HCT116 (cell line): ENCODE results near the gene PHLDB3. TPM values are rescaled to one million over a fixed set of nuclear protein-coding genes. Genes with fewer than 3 reads are reported as not detected.

Experiments used
- ATAC-seq: fragments of 200-7000 bp; cut with Tn5 transposase; 2 replicates; pipeline ENCODE4 v1.9.1; 2020; ENCODE audit warnings: mild to moderate bottlenecking, moderate library complexity
- BruUV-seq: library from RNA; stranded (reverse); fragments of 400-500 nt; replicated peaks from 2 replicates; lab custom pipeline; 2021; lab: Mats Ljungman, UMichigan
- CTCF ChIA-PET: fragments of 300-600 bp; sonication (Branson Sonifier 250); formaldehyde crosslinking; loops from one replicate; lab custom pipeline; 2021; ENCODE audit warnings: antibody characterized with exemption; lab: Charles Lee
- POLR2A ChIA-PET: fragments of 300-600, 350-600 bp; sonication (Branson Sonifier 250); formaldehyde crosslinking; loops from one replicate; lab custom pipeline; 2021; ENCODE audit warnings: antibody characterized with exemption; lab: Charles Lee
- RAD21 ChIA-PET, 2 experiments: fragments of 300-600 bp; sonication (Branson Sonifier 250); formaldehyde crosslinking; loops; one replicate each; lab custom pipeline; 2023; ENCODE audit warnings: low total read pairs in 2 of 2; ENCODE audit not compliant: uncharacterized antibody in 2 of 2, unreplicated experiment in 2 of 2, low non-redundant PET in 1 of 2; lab: Charles Lee
- DNase-seq: peaks from one replicate; pipeline ENCODE4 v3.0.0-alpha.2; 2010; ENCODE audit warnings: low read depth, low spot score
- H2AFZ ChIP-seq: fragments of 200-600 bp; shearing (Covaris generic), sonication (generic); 2 replicates; pipeline ENCODE4 v1.6.1; 2017; ENCODE audit warnings: low read depth, mixed run types, mixed read lengths, antibody characterized with exemption, low read length; ENCODE audit not compliant: poor library complexity, severe bottlenecking
- H3K27ac ChIP-seq: 2 replicates; pipeline ENCODE4 v1.5.1; 2012; ENCODE audit warnings: low read depth, low read length
- H3K27me3 ChIP-seq: fragments of 200-600 bp; sonication (generic); 2 replicates; pipeline ENCODE4 v1.6.1; 2016; ENCODE audit warnings: mixed run types, low read length, mixed read lengths; ENCODE audit not compliant: insufficient read depth
- H3K36me3 ChIP-seq, 2 experiments: fragments of 200-500 bp in 1 of 2; fragments of 200-600 bp in 1 of 2; sonication (Bioruptor generic) in 1 of 2; sonication (generic) in 1 of 2; 2 replicates each; pipeline versions ENCODE4 v1.5.1 to v1.6.1; 2014 to 2016; ENCODE audit warnings: low read length in 2 of 2, inconsistent platforms in 1 of 2, mixed read lengths in 1 of 2, mixed run types in 1 of 2; ENCODE audit not compliant: insufficient read depth in 2 of 2, control insufficient read depth in 1 of 2
- H3K4me1 ChIP-seq, 2 experiments: fragments of 200-600 bp in 1 of 2; sonication (generic) in 1 of 2; 2 replicates each; pipeline versions ENCODE4 v1.5.1 to v1.6.1; 2012 to 2017; ENCODE audit warnings: low read length in 2 of 2, inconsistent platforms in 1 of 2, mild to moderate bottlenecking in 1 of 2, mixed read lengths in 1 of 2, mixed run types in 1 of 2, moderate library complexity in 1 of 2; ENCODE audit not compliant: insufficient read depth in 2 of 2, control insufficient read depth in 1 of 2
- H3K4me2 ChIP-seq: fragments of 200-600 bp; sonication (generic); 2 replicates; pipeline ENCODE4 v1.6.1; 2017; ENCODE audit warnings: mixed run types, low read length, mixed read lengths
- H3K4me3 ChIP-seq, 2 experiments: fragments of 200-600 bp in 1 of 2; sonication (generic) in 1 of 2; replicated peaks in 1 of 2; 2 replicates each; pipeline ENCODE4 v1.5.1; 2011 to 2016; ENCODE audit warnings: low read length in 2 of 2, control low read depth in 1 of 2, low read depth in 1 of 2, mild to moderate bottlenecking in 1 of 2, mixed read lengths in 1 of 2, mixed run types in 1 of 2
- H3K79me2 ChIP-seq: fragments of 200-600 bp; sonication (generic); 2 replicates; pipeline ENCODE4 v1.6.1; 2017; ENCODE audit warnings: mild to moderate bottlenecking, mixed run types, low read length, moderate library complexity, mixed read lengths; ENCODE audit not compliant: insufficient read depth
- H3K9ac ChIP-seq: fragments of 200-600 bp; sonication (generic); 2 replicates; pipeline ENCODE4 v1.6.1; 2016; ENCODE audit warnings: low read length, mixed read lengths
- H3K9me2 ChIP-seq: fragments of 200-600 bp; sonication (generic), shearing (Covaris generic); 2 replicates; pipeline ENCODE4 v1.6.1; 2017; ENCODE audit warnings: mixed run types, mild to moderate bottlenecking, moderate library complexity; ENCODE audit not compliant: insufficient read depth
- H3K9me3 ChIP-seq, 2 experiments: fragments of 200-500 bp in 1 of 2; fragments of 200-600 bp in 1 of 2; sonication (Bioruptor generic) in 1 of 2; sonication (generic) in 1 of 2; 2 replicates each; pipeline ENCODE4 v1.6.1; 2014 to 2017; ENCODE audit warnings: low read length in 2 of 2, mixed read lengths in 2 of 2, inconsistent platforms in 1 of 2, low read depth in 1 of 2, mild to moderate bottlenecking in 1 of 2, mixed run types in 1 of 2, moderate library complexity in 1 of 2; ENCODE audit not compliant: control insufficient read depth in 1 of 2, insufficient read depth in 1 of 2
- H4K20me1 ChIP-seq: fragments of 200-600 bp; sonication (generic), shearing (Covaris generic); 2 replicates; pipeline ENCODE4 v1.6.1; 2017; ENCODE audit warnings: mixed run types, mild to moderate bottlenecking, moderate library complexity; ENCODE audit not compliant: insufficient read depth
- CBX3 ChIP-seq: IDR thresholded peaks from 2 replicates; pipeline ENCODE4 v1.6.1; 2012; ENCODE audit warnings: low read depth
- CEBPB ChIP-seq: IDR thresholded peaks from 2 replicates; pipeline ENCODE4 v1.6.1; 2012; ENCODE audit warnings: low read depth
- ELF1 ChIP-seq: IDR thresholded peaks from 2 replicates; pipeline ENCODE4 v1.6.1; 2012; ENCODE audit warnings: low read depth, borderline replicate concordance
- EZH2phosphoT487 ChIP-seq: fragments of 200-600 bp; IDR thresholded peaks from 2 replicates; pipeline ENCODE4 v1.6.1; 2018; ENCODE audit warnings: antibody characterized with exemption, borderline replicate concordance
- JUND ChIP-seq: IDR thresholded peaks from 2 replicates; pipeline ENCODE4 v1.6.1; 2012
- POLR2A ChIP-seq: IDR thresholded peaks from 2 replicates; pipeline ENCODE4 v1.7.0; 2011; ENCODE audit warnings: borderline replicate concordance; ENCODE audit not compliant: insufficient read depth, insufficient read length; ENCODE audit errors: extremely low read depth
- POLR2AphosphoS5 ChIP-seq: IDR thresholded peaks from 2 replicates; pipeline ENCODE4 v1.6.1; 2011; ENCODE audit warnings: mild to moderate bottlenecking, low read depth, low read length, moderate library complexity
- RAD21 ChIP-seq: IDR thresholded peaks from 2 replicates; pipeline ENCODE4 v1.6.1; 2012; ENCODE audit warnings: low read depth, mild to moderate bottlenecking
- SP1 ChIP-seq: IDR thresholded peaks from 2 replicates; pipeline ENCODE4 v1.6.1; 2012; ENCODE audit warnings: low read depth
- SRF ChIP-seq: IDR thresholded peaks from 2 replicates; pipeline ENCODE4 v1.6.1; 2012; ENCODE audit warnings: low read depth
- TCF7L2 ChIP-seq: IDR thresholded peaks from 2 replicates; pipeline ENCODE4 v1.7.0; 2011; ENCODE audit warnings: borderline replicate concordance, inconsistent platforms; ENCODE audit not compliant: insufficient read depth, insufficient read length; ENCODE audit errors: extremely low read depth
- ZFX ChIP-seq: fragments of 450-650 bp; IDR thresholded peaks from 2 replicates; pipeline ENCODE4 v1.6.1; 2017
- ZNF274 ChIP-seq: fragments of 200-500 bp; sonication (Bioruptor generic); IDR thresholded peaks from 2 replicates; pipeline ENCODE4 v1.6.1; 2014; ENCODE audit warnings: mild to moderate bottlenecking, low read depth, low read length, inconsistent platforms
- intact Hi-C: fragments of 100-400 bp; cut with micrococcal nuclease; formaldehyde crosslinking; loops from 2 replicates; pipeline ENCODE4 v1.10.0; 2022
- total RNA-seq: library from RNA; stranded (reverse); gene quantifications from one replicate; pipeline ENCODE4 v1.2.1, GENCODE V29; 2021; ENCODE audit not compliant: unreplicated experiment
- TF ChIP-seq, protein P1 (sequence below): IDR thresholded peaks from 2 replicates; pipeline ENCODE4 v1.6.1; 2012
- TF ChIP-seq, protein P2 (sequence below): IDR thresholded peaks from 2 replicates; pipeline ENCODE4 v1.6.1; 2012; ENCODE audit warnings: low read depth

Gene PHLDB3
- total RNA-seq, 1 experiment from 2014 or later, result 15.5 TPM

DNA sequence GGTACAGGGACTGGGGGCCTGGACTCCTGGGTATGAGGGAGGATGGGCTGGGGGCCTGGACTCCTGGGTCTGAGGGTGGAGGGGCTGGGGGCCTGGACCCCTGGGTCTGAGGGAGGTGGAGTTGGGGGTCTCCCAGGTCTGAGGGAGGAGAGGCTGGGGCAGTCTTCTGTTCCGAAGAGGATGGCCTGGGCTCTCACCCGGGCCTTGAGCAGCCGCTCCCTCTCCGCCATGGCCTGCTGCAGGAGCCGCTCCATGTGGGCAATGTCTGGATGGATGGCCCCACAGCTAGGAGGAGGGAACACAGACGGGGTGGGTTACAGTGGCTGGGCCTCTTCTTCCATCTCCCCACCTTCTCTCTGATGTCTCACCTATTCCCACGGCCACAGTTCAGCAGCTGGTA lies 18.1 kb downstream of the PHLDB3 start:
- no peaks in the 10 kb centered on the region for H3K9me2 ChIP-seq
- H3K9me3 ChIP-seq, result no peaks in the 10 kb centered on the region
- ATAC-seq, result no peak
- no peak overlapping the region for H3K4me3 ChIP-seq
- H3K27me3 ChIP-seq, result no peaks in the 10 kb centered on the region
- H4K20me1 ChIP-seq, result no peaks in the 10 kb centered on the region
- intact Hi-C loops, result no loop called here
- no peaks in the 10 kb centered on the region for H3K36me3 ChIP-seq
- H2AFZ ChIP-seq, result no peak overlapping the region
- TF ChIP-seq ZNF274 (no peak), ZFX (no peak)
- CTCF ChIA-PET, result no interaction called here
- RAD21 ChIA-PET, result no interaction called here
- H3K79me2 ChIP-seq, result no peaks in the 10 kb centered on the region
- no peak overlapping the region for H3K27ac ChIP-seq
- H3K4me2 ChIP-seq, result no peak overlapping the region
- H3K4me1 ChIP-seq, result no peaks in the 10 kb centered on the region
- no peak for DNase-seq
- no peak overlapping the region for H3K9ac ChIP-seq
- POLR2A ChIA-PET, result no interaction called here
- no TSS peak for BruUV-seq

DNA sequence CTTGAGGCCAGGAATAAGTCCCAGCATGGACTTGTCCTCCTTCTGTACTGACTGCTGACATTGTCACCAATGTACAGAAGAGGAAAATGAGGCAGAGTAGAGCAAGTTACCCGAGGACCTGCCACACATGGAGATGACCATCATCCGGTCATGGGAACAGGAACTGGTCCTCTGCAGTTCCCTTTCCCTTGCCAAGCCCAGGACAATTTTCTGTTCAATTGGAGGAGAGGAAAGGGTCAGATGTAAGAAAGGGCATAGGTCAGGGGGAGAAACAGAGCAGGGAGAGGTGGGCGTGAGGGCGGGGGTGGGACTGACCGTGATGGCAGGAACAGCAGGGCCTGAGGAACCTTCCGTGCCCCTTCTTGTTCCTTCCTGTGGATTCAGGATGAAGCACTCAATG lies 18.6 kb downstream of the PHLDB3 start:
- no TSS peak for BruUV-seq
- Histone ChIP-seq H3K4me3 (no peak overlapping the region), H3K79me2 (no peaks in the 10 kb centered on the region), H4K20me1 (no peaks in the 10 kb centered on the region), H2AFZ (no peak overlapping the region), H3K36me3 (no peaks in the 10 kb centered on the region), H3K4me2 (no peak overlapping the region), H3K9ac (no peak overlapping the region), H3K9me3 (no peaks in the 10 kb centered on the region), H3K9me2 (no peaks in the 10 kb centered on the region), H3K4me1 (no peaks in the 10 kb centered on the region), H3K27me3 (no peaks in the 10 kb centered on the region), H3K27ac (no peak overlapping the region)
- DNase-seq, result no peak
- RAD21 ChIA-PET, result no interaction called here
- TF ChIP-seq CEBPB (no peak), CBX3 (no peak), TCF7L2 (no peak), EZH2phosphoT487 (no peak), POLR2A (no peak), SP1 (no peak), SRF (no peak), POLR2AphosphoS5 (no peak), JUND (no peak), ELF1 (no peak), ZNF274 (no peak), RAD21 (no peak)
- TF ChIP-seq, protein P1, sequence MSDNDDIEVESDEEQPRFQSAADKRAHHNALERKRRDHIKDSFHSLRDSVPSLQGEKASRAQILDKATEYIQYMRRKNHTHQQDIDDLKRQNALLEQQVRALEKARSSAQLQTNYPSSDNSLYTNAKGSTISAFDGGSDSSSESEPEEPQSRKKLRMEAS, result no peak
- TF ChIP-seq, protein P2, sequence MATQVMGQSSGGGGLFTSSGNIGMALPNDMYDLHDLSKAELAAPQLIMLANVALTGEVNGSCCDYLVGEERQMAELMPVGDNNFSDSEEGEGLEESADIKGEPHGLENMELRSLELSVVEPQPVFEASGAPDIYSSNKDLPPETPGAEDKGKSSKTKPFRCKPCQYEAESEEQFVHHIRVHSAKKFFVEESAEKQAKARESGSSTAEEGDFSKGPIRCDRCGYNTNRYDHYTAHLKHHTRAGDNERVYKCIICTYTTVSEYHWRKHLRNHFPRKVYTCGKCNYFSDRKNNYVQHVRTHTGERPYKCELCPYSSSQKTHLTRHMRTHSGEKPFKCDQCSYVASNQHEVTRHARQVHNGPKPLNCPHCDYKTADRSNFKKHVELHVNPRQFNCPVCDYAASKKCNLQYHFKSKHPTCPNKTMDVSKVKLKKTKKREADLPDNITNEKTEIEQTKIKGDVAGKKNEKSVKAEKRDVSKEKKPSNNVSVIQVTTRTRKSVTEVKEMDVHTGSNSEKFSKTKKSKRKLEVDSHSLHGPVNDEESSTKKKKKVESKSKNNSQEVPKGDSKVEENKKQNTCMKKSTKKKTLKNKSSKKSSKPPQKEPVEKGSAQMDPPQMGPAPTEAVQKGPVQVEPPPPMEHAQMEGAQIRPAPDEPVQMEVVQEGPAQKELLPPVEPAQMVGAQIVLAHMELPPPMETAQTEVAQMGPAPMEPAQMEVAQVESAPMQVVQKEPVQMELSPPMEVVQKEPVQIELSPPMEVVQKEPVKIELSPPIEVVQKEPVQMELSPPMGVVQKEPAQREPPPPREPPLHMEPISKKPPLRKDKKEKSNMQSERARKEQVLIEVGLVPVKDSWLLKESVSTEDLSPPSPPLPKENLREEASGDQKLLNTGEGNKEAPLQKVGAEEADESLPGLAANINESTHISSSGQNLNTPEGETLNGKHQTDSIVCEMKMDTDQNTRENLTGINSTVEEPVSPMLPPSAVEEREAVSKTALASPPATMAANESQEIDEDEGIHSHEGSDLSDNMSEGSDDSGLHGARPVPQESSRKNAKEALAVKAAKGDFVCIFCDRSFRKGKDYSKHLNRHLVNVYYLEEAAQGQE, result no peak
- POLR2A ChIA-PET, result no interaction called here
- intact Hi-C loops, result no loop called here
- ATAC-seq, result no peak
- CTCF ChIA-PET, result no interaction called here
